Uterus (tissue), 4 donors: Measurements from ENCODE around the gene RIT2. TPM values are rescaled to one million over a fixed set of nuclear protein-coding genes. Genes with fewer than 3 reads are reported as not detected.

Source experiments
- DNase-seq, 2 donors: peaks; one replicate each; pipeline ENCODE4 v3.0.0-alpha.2; 2019 to 2020
- H3K27ac ChIP-seq, 2 donors: fragments of 200-600 bp; sonication (generic); 1 replicate in 1 of 2; 2 replicates in 1 of 2; pipeline ENCODE4 v1.5.1; 2016 to 2018
- H3K27me3 ChIP-seq, 2 donors: fragments of 200-600 bp; sonication (generic); one replicate each; pipeline ENCODE4 v1.5.1; 2018 to 2019; ENCODE audit warnings: control low read depth in 1 of 2
- H3K36me3 ChIP-seq, 2 donors: fragments of 200-600 bp; sonication (generic); one replicate each; pipeline ENCODE4 v1.5.1; 2019; ENCODE audit warnings: control low read depth in 1 of 2
- H3K4me1 ChIP-seq, 2 donors: fragments of 200-600 bp; sonication (generic); one replicate each; pipeline ENCODE4 v1.5.1; 2018 to 2019; ENCODE audit warnings: control low read depth in 1 of 2
- H3K4me3 ChIP-seq, 2 donors: fragments of 200-600 bp; sonication (generic); 1 replicate in 1 of 2; 2 replicates in 1 of 2; pipeline ENCODE4 v1.5.1; 2018 to 2019; ENCODE audit warnings: mild to moderate bottlenecking in 1 of 2
- H3K9me3 ChIP-seq, 2 donors: fragments of 200-600 bp; sonication (generic); one replicate each; pipeline ENCODE4 v1.5.1; 2019; ENCODE audit warnings: control low read depth in 1 of 2
- CTCF ChIP-seq, 4 experiments: fragments of 200-600 bp in 2 of 4; fragments of 450-650 bp in 2 of 4; sonication (generic) in 2 of 4; IDR thresholded peaks; one replicate each; pipeline ENCODE4 v1.5.1; 2016 to 2019; ENCODE audit warnings: antibody characterized with exemption in 4 of 4, mild to moderate bottlenecking in 2 of 4, moderate library complexity in 1 of 4
- POLR2A ChIP-seq, 2 donors: fragments of 450-650 bp; IDR thresholded peaks; one replicate each; pipeline ENCODE4 v1.6.1; 2016; ENCODE audit warnings: antibody characterized with exemption in 2 of 2, mild to moderate bottlenecking in 1 of 2, moderate library complexity in 1 of 2
- intact Hi-C: fragments of 100-400 bp; cut with DNase I; formaldehyde crosslinking; loops from one replicate; pipeline ENCODE4 v1.15.1; 2023; ENCODE audit warnings: low total_unique reads
- total RNA-seq, 4 donors: library from RNA; depleted of rRNA in 3 of 4; stranded (reverse); fragments of >200 nt in 3 of 4; gene quantifications; one replicate each; pipeline versions ENCODE4 v1.1.0 to v1.2.4, GENCODE V29; 2014 to 2023
- donor health status: DM: yes; HTN: yes; CAD: no.

RIT2 gene
- total RNA-seq, 4 donors from 2014 or later = not detected

DNA sequence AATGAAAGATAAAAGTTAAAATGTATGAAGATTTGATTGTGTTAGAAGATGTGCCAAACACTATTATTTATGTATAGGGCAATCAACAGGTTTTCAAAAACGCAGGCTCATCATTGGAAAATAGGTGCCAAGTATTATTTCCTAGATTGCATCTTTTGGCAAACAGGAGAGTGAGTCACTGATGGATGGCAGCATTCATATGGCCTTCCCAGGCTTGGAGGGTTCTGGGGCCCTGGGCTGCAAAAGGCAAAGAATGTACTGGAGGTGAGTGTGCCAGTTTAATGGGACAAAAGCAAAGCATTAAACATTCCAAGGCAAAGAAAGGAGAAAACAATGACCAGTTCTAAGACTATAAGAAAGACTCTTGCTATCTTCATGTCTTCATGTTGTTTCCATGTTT is 379.4 kb downstream of the RIT2 start:
- TF ChIP-seq CTCF (IDR thresholded peaks at IDR 0.05) (no peak), POLR2A (IDR thresholded peaks at IDR 0.05) (no peak)
- no peak for DNase-seq
- no peaks in the 10 kb centered on the region for H3K4me1 ChIP-seq
- no peak overlapping the region for H3K4me3 ChIP-seq
- no peak overlapping the region for H3K27ac ChIP-seq
- no peaks in the 10 kb centered on the region for H3K27me3 ChIP-seq
- H3K9me3 ChIP-seq = no peaks in the 10 kb centered on the region
- intact Hi-C loops = no loop called here
- H3K36me3 ChIP-seq = no peaks in the 10 kb centered on the region

GRCh38 chr18:42734520-42734919 is 381.0 kb downstream of the RIT2 start:
- Histone ChIP-seq H3K9me3 (no peaks in the 10 kb centered on the region), H3K27ac (no peak overlapping the region), H3K4me3 (no peak overlapping the region), H3K27me3 (no peaks in the 10 kb centered on the region), H3K36me3 (no peaks in the 10 kb centered on the region), H3K4me1 (no peaks in the 10 kb centered on the region)
- no peak for DNase-seq
- intact Hi-C loops = no loop called here
- TF ChIP-seq POLR2A (IDR thresholded peaks at IDR 0.05) = no peak
- no peak for TF ChIP-seq CTCF (IDR thresholded peaks at IDR 0.05)

GRCh38 chr18:42730272-42730671 is 385.2 kb downstream of the RIT2 start:
- Histone ChIP-seq H3K27ac (no peak overlapping the region), H3K9me3 (no peaks in the 10 kb centered on the region), H3K4me1 (no peaks in the 10 kb centered on the region), H3K4me3 (no peak overlapping the region), H3K27me3 (no peaks in the 10 kb centered on the region), H3K36me3 (no peaks in the 10 kb centered on the region)
- no peak for DNase-seq
- TF ChIP-seq POLR2A (IDR thresholded peaks at IDR 0.05) (no peak), CTCF (IDR thresholded peaks at IDR 0.05) (no peak)
- intact Hi-C loops = no loop called here

DNA sequence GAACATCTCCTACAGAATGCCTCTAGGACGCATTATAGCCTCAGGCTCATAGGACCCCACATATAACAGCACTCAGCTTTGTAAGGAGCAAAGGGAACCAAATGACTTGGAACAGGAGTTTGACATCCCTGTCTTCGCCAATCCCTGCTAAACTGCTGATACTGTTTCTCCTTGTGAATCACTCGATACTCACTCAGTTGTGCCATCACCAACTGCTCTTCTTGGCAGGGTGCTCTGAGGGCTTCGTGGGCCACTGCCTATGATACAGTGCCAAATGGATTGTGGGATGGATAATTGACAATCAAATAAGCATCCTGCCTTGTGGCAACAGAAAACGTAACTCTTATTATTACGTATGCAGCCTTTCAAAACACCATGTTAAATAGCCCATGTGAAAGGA is 396.3 kb downstream of the RIT2 start:
- H3K36me3 ChIP-seq = no peaks in the 10 kb centered on the region
- H3K4me1 ChIP-seq = no peaks in the 10 kb centered on the region
- H3K4me3 ChIP-seq = no peak overlapping the region
- H3K27me3 ChIP-seq = no peaks in the 10 kb centered on the region
- DNase-seq = no peak
- intact Hi-C loops = no loop called here
- TF ChIP-seq POLR2A (IDR thresholded peaks at IDR 0.05) = no peak
- TF ChIP-seq CTCF (IDR thresholded peaks at IDR 0.05) = no peak
- no peaks in the 10 kb centered on the region for H3K9me3 ChIP-seq
- no peak overlapping the region for H3K27ac ChIP-seq

DNA sequence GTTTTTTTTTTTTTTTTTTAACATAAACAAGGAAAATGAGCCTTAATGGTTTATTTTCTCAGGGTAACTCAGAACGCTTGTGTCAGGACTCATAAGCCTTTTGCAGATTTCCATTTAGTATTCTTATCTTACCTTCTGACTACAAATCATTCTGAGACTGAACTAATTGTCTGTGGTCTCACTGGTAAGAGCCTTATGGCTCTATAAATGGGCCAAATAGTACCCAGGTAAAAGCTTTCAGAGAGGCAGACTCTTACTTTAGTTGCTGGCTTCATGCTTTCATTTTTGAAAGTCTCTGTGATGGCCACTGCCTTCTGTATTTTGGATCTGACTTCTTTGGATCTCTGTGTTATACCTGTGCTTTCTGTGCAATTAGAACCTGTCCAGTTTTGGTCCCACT is 403.4 kb downstream of the RIT2 start:
- no peaks in the 10 kb centered on the region for H3K4me1 ChIP-seq
- DNase-seq = no peak
- no peaks in the 10 kb centered on the region for H3K36me3 ChIP-seq
- TF ChIP-seq POLR2A (IDR thresholded peaks at IDR 0.05) (no peak), CTCF (IDR thresholded peaks at IDR 0.05) (no peak)
- H3K4me3 ChIP-seq = no peak overlapping the region
- H3K27ac ChIP-seq = no peak overlapping the region
- H3K9me3 ChIP-seq = no peaks in the 10 kb centered on the region
- intact Hi-C loops = no loop called here
- H3K27me3 ChIP-seq = no peaks in the 10 kb centered on the region
